H1 (cell line): Measurements from ENCODE around the gene EPS8. TPM values are rescaled to one million over a fixed set of nuclear protein-coding genes. Genes with fewer than 3 reads are reported as not detected.

Experiments
- polyA plus RNA-seq, 7 experiments: library from polyadenylated mRNA; depleted of rRNA in 3 of 7; stranded (reverse) in 5 of 7; unstranded in 2 of 7; fragments of >200 nt in 5 of 7; fragments of 200-250 nt in 2 of 7; gene quantifications; 1 replicate in 5 of 7; 2 replicates in 1 of 7; 4 replicates in 1 of 7; pipeline versions ENCODE4 v1.2.1 to v1.2.3, GENCODE V29; 2011 to 2013; ENCODE audit warnings: missing spikeins in 2 of 7, mixed read lengths in 2 of 7
- small RNA-seq: library from polyadenylated mRNA; stranded (forward); fragments of <200 nt; extraction: miRNeasy Mini kit (QIAGEN cat#:217004); gene quantifications from one replicate; pipeline ENCODE3, GENCODE V24; 2013; ENCODE audit not compliant: insufficient read depth
- total RNA-seq: library from RNA; stranded (reverse); fragmentation: NEBNext Ultra II Directional; extraction: Animal tissue kit (Norgen Biotek cat#: 25700); gene quantifications from 2 replicates; pipeline ENCODE4 v1.2.1, GENCODE V29; 2021

The EPS8 gene
- total and polyA plus RNA-seq, 2 of the 8 experiments (the other 6 are each of a cell fraction or from before 2014, with no cell fraction given): 3.0 to 4.6 TPM

Small RNA genes within 50 kb of the gene (small RNA-seq; reads per million reads assigned to genes)
- gene RNU6-251P: not detected

Other genes with a start within 250 kb of the EPS8 start
- 251 and 253 TPM in 2 replicates for gene STRAP, start 93.0 kb upstream of the EPS8 start, total RNA-seq
- 105 and 107 TPM in 2 replicates for gene STRAP, start 93.0 kb upstream of the EPS8 start, polyA plus RNA-seq (2011; rRNA removed)
- 17.1 and 17.5 TPM in 2 replicates for gene DERA, start 121.9 kb upstream of the EPS8 start, total RNA-seq
- 5.8 and 13.1 TPM in 2 replicates for gene DERA, start 121.9 kb upstream of the EPS8 start, polyA plus RNA-seq (2011; rRNA removed)